H4 (cell line): Measurements from ENCODE around the gene SLC26A4. TPM values are rescaled to one million over a fixed set of nuclear protein-coding genes. Genes with fewer than 3 reads are reported as not detected.

Source experiments
- DNase-seq: peaks from one replicate; pipeline ENCODE4 v3.0.0-alpha.2; 2015; ENCODE audit warnings: low spot score
- total RNA-seq: library from RNA; depleted of rRNA; stranded (reverse); fragments of >200 nt; shearing (Covaris generic); gene quantifications from 2 replicates; pipeline ENCODE4 v1.2.3, GENCODE V29; 2014

SLC26A4 gene
- total RNA-seq, 1 experiment from 2014 or later, result 0.19 TPM

- DNase-seq, result no peak
Measured at GRCh38 chr7:107659666-107660065, 962 bp upstream of the SLC26A4 start.

GRCh38 chr7:107661081-107661864 lies 645 bp downstream of the SLC26A4 start:
- DNase-seq, result no peak

GRCh38 chr7:107661865-107662379 lies 1.3 kb downstream of the SLC26A4 start:
- DNase-seq, result no peak

GRCh38 chr7:107663196-107663595 lies 2.6 kb downstream of the SLC26A4 start:
- DNase-seq, result no peak

GRCh38 chr7:107666790-107667189 lies 6.2 kb downstream of the SLC26A4 start:
- no peak for DNase-seq

- DNase-seq, result no peak
Measured at GRCh38 chr7:107667341-107667740, 6.7 kb downstream of the SLC26A4 start.

- DNase-seq, result no peak
Measured at GRCh38 chr7:107668296-107668695, 7.7 kb downstream of the SLC26A4 start.

GRCh38 chr7:107672183-107672582 lies 11.6 kb downstream of the SLC26A4 start:
- no peak for DNase-seq

GRCh38 chr7:107676249-107676648 lies 15.6 kb downstream of the SLC26A4 start:
- DNase-seq, result no peak

GRCh38 chr7:107678110-107678753 lies 17.6 kb downstream of the SLC26A4 start:
- DNase-seq, result no peak

- no peak for DNase-seq
Measured at GRCh38 chr7:107680478-107680877, 19.9 kb downstream of the SLC26A4 start.

GRCh38 chr7:107682886-107683285 lies 22.3 kb downstream of the SLC26A4 start:
- DNase-seq, result no peak

- DNase-seq, result no peak
Measured at GRCh38 chr7:107684287-107684686, 23.7 kb downstream of the SLC26A4 start.

- no peak for DNase-seq
Measured at GRCh38 chr7:107684947-107685463, 24.4 kb downstream of the SLC26A4 start.

GRCh38 chr7:107686816-107687387 lies 26.3 kb downstream of the SLC26A4 start:
- DNase-seq, result no peak

GRCh38 chr7:107687656-107688055 lies 27.0 kb downstream of the SLC26A4 start:
- no peak for DNase-seq

GRCh38 chr7:107689553-107689952 lies 28.9 kb downstream of the SLC26A4 start:
- no peak for DNase-seq

- DNase-seq, result no peak
Measured at GRCh38 chr7:107690084-107690483, 29.5 kb downstream of the SLC26A4 start.

GRCh38 chr7:107690611-107691010 lies 30.0 kb downstream of the SLC26A4 start:
- DNase-seq, result no peak

- no peak for DNase-seq
Measured at GRCh38 chr7:107691716-107692115, 31.1 kb downstream of the SLC26A4 start.

- no peak for DNase-seq
Measured at GRCh38 chr7:107692501-107692900, 31.9 kb downstream of the SLC26A4 start.

- no peak for DNase-seq
Measured at GRCh38 chr7:107693396-107693795, 32.8 kb downstream of the SLC26A4 start.

GRCh38 chr7:107694386-107694785 lies 33.8 kb downstream of the SLC26A4 start:
- no peak for DNase-seq
